COLO668 (cell line): ENCODE results near the gene TBC1D4.
A peak's percentile ranks its signal among the peaks of the same experiment; 100 is the strongest.

Source experiments
- DNase-seq: peaks from one replicate; lab custom pipeline; 2025; ENCODE audit not compliant: unreplicated experiment; lab: John Stamatoyannopoulos, UW

The TBC1D4 gene

GRCh38 chr13:75482070-75482819, at the start of gene TBC1D4:
Gene TBC1D4 (minus strand): TSS chr13:75482169. CDS start chr13:75481767, 402 bp downstream.
- DNase-seq: peak; percentile 97

- no peak for DNase-seq
Observed at GRCh38 chr13:75530549-75530961, 48.6 kb upstream of the TBC1D4 start.

- DNase-seq: no peak
Observed at GRCh38 chr13:75521956-75522355, 40.0 kb upstream of the TBC1D4 start.

GRCh38 chr13:75518439-75519088, 36.6 kb upstream of the TBC1D4 start:
- no peak for DNase-seq

- no peak for DNase-seq
Observed at GRCh38 chr13:75514080-75514995, 32.4 kb upstream of the TBC1D4 start.

- DNase-seq: no peak
Observed at GRCh38 chr13:75513271-75513670, 31.3 kb upstream of the TBC1D4 start.

GRCh38 chr13:75512253-75512652, 30.3 kb upstream of the TBC1D4 start:
- DNase-seq: no peak

- no peak for DNase-seq
Observed at GRCh38 chr13:75511051-75511625, 29.2 kb upstream of the TBC1D4 start.

GRCh38 chr13:75508002-75508548, 26.1 kb upstream of the TBC1D4 start:
- no peak for DNase-seq

- DNase-seq: no peak
Observed at GRCh38 chr13:75507027-75508001, 25.3 kb upstream of the TBC1D4 start.

- no peak for DNase-seq
Observed at GRCh38 chr13:75506018-75506417, 24.0 kb upstream of the TBC1D4 start.

- no peak for DNase-seq
Observed at GRCh38 chr13:75505327-75505726, 23.4 kb upstream of the TBC1D4 start.

GRCh38 chr13:75495938-75496337, 14.0 kb upstream of the TBC1D4 start:
- no peak for DNase-seq

GRCh38 chr13:75494491-75494890, 12.5 kb upstream of the TBC1D4 start:
- no peak for DNase-seq

GRCh38 chr13:75493156-75493555, 11.2 kb upstream of the TBC1D4 start:
- no peak for DNase-seq

- DNase-seq: no peak
Observed at GRCh38 chr13:75492389-75492788, 10.4 kb upstream of the TBC1D4 start.

GRCh38 chr13:75491376-75491775, 9.4 kb upstream of the TBC1D4 start:
- DNase-seq: no peak

- no peak for DNase-seq
Observed at GRCh38 chr13:75489502-75490263, 7.7 kb upstream of the TBC1D4 start.
